GM12874 (cell line): ENCODE data around the gene PDE4B.

Experiments
- CTCF ChIP-seq: IDR thresholded peaks from 2 replicates; pipeline ENCODE4 v1.5.1; 2011; ENCODE audit warnings: low read depth, mild to moderate bottlenecking, control low read depth, low read length, moderate library complexity; ENCODE audit not compliant: insufficient read depth

The PDE4B gene

GRCh38 chr1:66302184-66302742 lies 509.6 kb downstream of the PDE4B start:
- no peak for TF ChIP-seq CTCF

GRCh38 chr1:66302815-66303214 lies 510.1 kb downstream of the PDE4B start:
- TF ChIP-seq CTCF = no peak

- no peak for TF ChIP-seq CTCF
These were observed 511.0 kb downstream of the PDE4B start for GRCh38 chr1:66303646-66304045.

GRCh38 chr1:66304128-66304527 lies 511.4 kb downstream of the PDE4B start:
- TF ChIP-seq CTCF = no peak

GRCh38 chr1:66305927-66306326 lies 513.2 kb downstream of the PDE4B start:
- no peak for TF ChIP-seq CTCF

- TF ChIP-seq CTCF = no peak
These were observed 516.5 kb downstream of the PDE4B start for GRCh38 chr1:66309006-66309741.

GRCh38 chr1:66311092-66311491 lies 518.4 kb downstream of the PDE4B start:
- no peak for TF ChIP-seq CTCF
